KBM-7 (cell line): ENCODE data around the gene HILPDA.
A peak's percentile ranks its signal among the peaks of the same experiment; 100 is the strongest.

Source experiments
- DNase-seq: peaks from one replicate; pipeline ENCODE4 v3.0.0-alpha.2; 2015
- in situ Hi-C: fragments of 300-500 bp; cut with MboI; formaldehyde crosslinking; loops from 2 replicates; pipeline ENCODE4 v1.14.3; 2020; ENCODE audit warnings: low sequenced_read_pairs, low pct_unique_long_range_greater_than_20kb, mixed read lengths

The HILPDA gene

GRCh38 chr7:128455543-128456254 is at the start of gene HILPDA:
Gene HILPDA (plus strand): TSS chr7:128455878. CDS start chr7:128457269, 1,391 bp downstream.
- peak; percentile 95 for DNase-seq
- in situ Hi-C loops = no loop called here

GRCh38 chr7:128406314-128407232 is 49.1 kb upstream of the HILPDA start:
- DNase-seq = peak; percentile 65
- in situ Hi-C loops = no loop called here

GRCh38 chr7:128407233-128407589 is 48.5 kb upstream of the HILPDA start:
- in situ Hi-C loops = no loop called here
- DNase-seq = no peak

GRCh38 chr7:128407751-128408708 is 47.6 kb upstream of the HILPDA start:
- in situ Hi-C loops = no loop called here
- peak; percentile 73 for DNase-seq

- DNase-seq = no peak
These were observed 46.7 kb upstream of the HILPDA start for GRCh38 chr7:128408709-128409595.

GRCh38 chr7:128409596-128410450 is 45.9 kb upstream of the HILPDA start, which contains the start of gene IMPDH1:
Gene IMPDH1 (minus strand): TSS chr7:128409982. CDS start chr7:128409901, 81 bp downstream.
- in situ Hi-C loops = no loop called here
- DNase-seq = peak; percentile 86

More at GRCh38 chr7:128408709-128409595, 46.7 kb upstream of the HILPDA start:
- in situ Hi-C loops = no loop called here

GRCh38 chr7:128410451-128410753 is 45.3 kb upstream of the HILPDA start:
- no peak for DNase-seq

GRCh38 chr7:128415217-128415785 is 40.4 kb upstream of the HILPDA start:
- in situ Hi-C loops = no loop called here
- no peak for DNase-seq

More at GRCh38 chr7:128410451-128410753, 45.3 kb upstream of the HILPDA start:
- in situ Hi-C loops = no loop called here

- in situ Hi-C loops = no loop called here
- no peak for DNase-seq
These were observed 38.6 kb upstream of the HILPDA start for GRCh38 chr7:128417071-128417470.

GRCh38 chr7:128419257-128419656 is 36.4 kb upstream of the HILPDA start:
- in situ Hi-C loops = no loop called here

GRCh38 chr7:128420773-128421172 is 34.9 kb upstream of the HILPDA start:
- no peak for DNase-seq
- in situ Hi-C loops = no loop called here

More at GRCh38 chr7:128419257-128419656, 36.4 kb upstream of the HILPDA start:
- no peak for DNase-seq

GRCh38 chr7:128421384-128421783 is 34.3 kb upstream of the HILPDA start:
- in situ Hi-C loops = no loop called here
- DNase-seq = no peak

GRCh38 chr7:128422037-128422436 is 33.6 kb upstream of the HILPDA start:
- in situ Hi-C loops = no loop called here
- no peak for DNase-seq

GRCh38 chr7:128422842-128423241 is 32.8 kb upstream of the HILPDA start:
- DNase-seq = no peak
- in situ Hi-C loops = no loop called here

- in situ Hi-C loops = no loop called here
- DNase-seq = no peak
These were observed 30.9 kb upstream of the HILPDA start for GRCh38 chr7:128424686-128425275.

GRCh38 chr7:128425850-128426249 is 29.8 kb upstream of the HILPDA start:
- in situ Hi-C loops = no loop called here
- DNase-seq = peak; percentile 89
